Cerebellar nuclear complex (tissue), 1 donor: Measurements from ENCODE around the gene FRMPD2.
"Not testable (repeated sequence)": the region's sequence is repeated elsewhere in the genome, so short reads cannot be mapped to it uniquely, and the experiment has no call there.

Experiments
- DNase-seq, 2 experiments: peaks; one replicate each; lab custom pipeline; 2025; lab: John Stamatoyannopoulos, UW

Gene FRMPD2

DNA sequence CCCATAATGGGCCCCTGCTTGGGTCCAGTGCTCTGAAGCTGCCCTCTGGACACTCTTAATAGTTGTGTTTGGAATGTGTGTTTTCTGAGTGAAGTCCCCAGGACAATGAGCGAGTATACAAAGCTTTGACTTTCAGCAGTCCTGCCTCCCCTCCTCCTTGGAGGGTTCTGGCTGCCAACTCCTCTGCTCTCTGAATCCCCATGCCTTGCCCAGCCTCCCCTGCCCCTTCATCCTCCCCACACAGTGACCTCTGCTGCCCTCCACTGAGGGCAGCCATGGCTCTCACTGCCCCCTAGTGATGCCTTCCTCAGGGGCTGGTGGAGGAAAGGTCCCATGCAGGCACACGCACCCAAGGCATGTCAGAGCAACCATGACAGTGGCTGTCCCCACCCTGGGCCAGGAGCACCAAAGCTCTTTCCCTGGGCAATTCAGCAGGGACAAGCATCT, 40.9 kb downstream of the FRMPD2 start:
- DNase-seq = no peak

DNA sequence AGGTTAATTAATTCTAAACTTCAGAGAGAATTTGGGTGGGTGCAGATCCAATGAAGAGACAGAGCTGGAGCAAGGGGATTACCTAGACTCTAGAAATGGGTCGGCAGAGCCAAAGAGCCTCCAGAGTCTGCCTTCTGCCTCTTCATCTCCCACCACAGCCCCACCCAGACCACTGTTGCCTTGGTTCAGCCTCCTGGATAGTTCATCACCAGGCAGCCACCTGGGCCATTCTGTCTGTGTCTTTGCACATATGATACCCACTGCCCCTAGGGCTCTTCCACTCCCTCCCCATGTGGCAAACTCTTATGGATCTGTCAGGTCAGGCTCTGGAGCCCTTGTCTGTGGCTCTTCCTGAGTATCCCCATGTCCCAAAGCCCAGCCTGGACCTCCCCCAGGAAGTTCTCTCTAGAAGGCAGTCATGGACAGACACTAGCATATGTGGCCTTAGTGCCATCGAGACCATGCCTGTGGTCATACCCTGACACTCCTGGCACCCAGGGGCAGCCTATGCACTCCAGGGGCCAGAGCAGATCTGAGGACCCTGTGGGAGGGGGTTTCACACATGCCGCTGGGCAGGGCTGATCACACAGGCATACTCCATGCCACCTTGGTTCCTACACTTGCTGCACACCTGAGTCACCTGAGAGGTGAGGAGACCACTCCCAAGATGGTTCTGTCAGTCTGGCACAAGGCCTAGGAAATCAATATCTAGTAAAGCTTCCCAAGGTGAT, 41.6 kb downstream of the FRMPD2 start:
- no peak for DNase-seq

GRCh38 chr10:48231699-48232315, 42.7 kb downstream of the FRMPD2 start:
- no peak for DNase-seq

GRCh38 chr10:48231178-48231577, 43.3 kb downstream of the FRMPD2 start:
- no peak for DNase-seq

- no peak for DNase-seq
Observed at GRCh38 chr10:48227213-48227612, 47.3 kb downstream of the FRMPD2 start.

DNA sequence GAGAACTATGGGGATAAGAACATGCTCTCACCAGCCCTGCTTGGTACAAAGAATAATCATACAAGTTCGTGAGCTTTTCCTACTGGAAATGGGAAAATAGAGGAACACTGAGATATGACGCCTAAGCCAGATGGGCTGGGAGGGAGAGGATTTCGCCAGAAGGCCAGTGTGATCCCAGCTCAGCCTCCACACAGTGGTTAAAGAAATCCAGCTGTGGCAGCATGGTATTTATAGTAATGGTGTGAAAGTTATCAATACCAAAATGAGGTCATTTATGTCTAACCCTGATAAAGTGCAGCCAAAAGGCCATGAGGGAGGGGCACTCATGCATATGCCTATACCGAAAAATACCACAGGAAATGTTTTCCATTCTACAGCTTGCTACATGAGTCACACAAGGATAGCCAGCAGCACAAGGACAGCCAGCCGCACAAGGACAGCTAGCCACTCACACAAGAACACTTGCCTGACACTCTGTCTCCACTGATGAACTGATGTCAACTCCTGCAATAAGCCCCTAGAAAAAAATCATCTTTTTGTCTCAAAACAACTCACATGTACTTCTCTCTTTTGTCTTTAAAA, 49.4 kb downstream of the FRMPD2 start:
- DNase-seq = no peak

GRCh38 chr10:48224296-48224695, 50.2 kb downstream of the FRMPD2 start:
- no peak for DNase-seq

- no peak for DNase-seq
Observed at GRCh38 chr10:48221814-48222213, 52.7 kb downstream of the FRMPD2 start.

DNA sequence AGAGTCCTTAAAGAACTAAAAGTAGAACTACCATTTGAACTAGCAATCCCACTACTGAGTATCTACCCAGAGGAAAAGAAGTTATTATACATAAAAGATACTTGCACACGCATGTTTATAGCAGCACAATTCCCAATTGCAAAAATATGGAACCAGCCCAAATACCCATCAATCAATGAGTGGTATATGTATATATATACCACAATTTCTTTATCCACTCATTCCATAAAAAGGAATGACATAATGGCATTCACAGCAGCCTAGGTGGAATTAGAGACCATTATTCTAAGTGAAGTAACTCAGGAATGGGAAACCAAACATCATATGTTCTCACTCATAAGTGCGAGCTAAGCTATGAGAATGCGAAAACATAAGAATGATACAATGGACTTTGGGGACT, 53.5 kb downstream of the FRMPD2 start:
- not testable (repeated sequence) for DNase-seq

DNA sequence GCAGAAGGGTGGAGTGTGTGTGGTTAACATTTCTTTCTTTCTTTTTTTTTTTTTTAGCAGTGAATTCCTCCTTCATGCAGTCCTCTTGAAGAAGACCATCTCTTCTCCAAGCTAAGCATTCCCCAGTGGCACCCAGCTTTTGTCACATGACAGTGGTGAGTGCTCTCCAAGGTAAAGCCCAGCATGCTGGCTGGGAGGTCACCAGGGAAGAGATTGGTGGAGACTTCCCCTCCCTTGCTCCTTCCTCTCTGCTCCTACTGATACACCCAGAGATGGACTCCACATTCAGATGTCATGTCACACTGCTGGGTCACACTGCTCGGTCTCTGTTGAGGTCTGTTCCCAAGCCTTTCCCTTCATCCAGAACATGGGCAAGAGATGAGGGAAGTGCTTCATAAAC, 55.3 kb downstream of the FRMPD2 start:
- no peak for DNase-seq

GRCh38 chr10:48216744-48217143, 57.8 kb downstream of the FRMPD2 start:
- no peak for DNase-seq

DNA sequence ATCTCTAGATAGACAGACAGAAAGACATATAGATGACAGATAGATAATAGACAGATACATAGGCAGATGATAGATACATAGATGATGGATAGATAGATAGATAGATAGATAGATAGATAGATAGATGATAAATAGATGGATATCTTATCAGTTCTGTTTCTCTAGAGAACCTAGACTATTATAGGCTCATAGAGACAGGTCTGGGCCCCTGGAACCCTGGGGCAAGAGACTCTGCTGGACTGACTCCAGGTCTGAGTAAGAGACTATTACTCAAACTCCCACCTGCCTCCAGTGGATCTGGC, 58.3 kb downstream of the FRMPD2 start:
- DNase-seq = no peak

DNA sequence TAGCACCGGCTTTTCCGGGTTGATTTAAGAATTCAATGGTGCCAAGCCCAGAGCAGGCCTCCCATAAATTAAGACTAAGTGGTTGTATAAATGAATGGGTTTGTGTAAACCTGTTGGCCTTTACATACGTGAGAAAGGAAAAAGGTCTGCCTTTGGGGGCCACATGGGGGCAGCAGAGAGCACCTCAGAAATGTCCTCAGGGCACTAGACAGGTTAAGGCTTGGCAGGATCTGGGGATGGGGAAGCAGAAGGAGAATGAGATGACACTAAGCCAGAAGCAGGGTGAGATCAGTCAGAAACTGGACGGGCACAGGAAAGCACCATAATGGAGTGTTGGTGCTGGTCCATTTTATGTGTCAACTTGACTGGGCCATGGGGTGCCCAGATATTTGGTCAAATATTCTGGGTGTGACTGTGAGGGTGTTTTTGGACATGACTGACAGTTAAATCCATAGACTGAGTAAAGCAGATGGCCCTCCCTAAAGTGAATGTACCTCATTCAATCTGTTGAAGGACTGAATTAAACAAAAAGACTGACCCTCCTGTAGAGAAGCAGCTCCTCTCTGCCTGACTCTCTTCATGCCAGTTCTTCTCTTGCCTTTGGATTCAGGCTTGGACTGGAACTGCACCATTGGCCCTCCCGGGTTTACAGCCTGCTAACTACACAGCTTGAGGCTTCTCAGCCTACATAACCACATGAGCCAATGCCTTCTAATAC, 58.9 kb downstream of the FRMPD2 start:
- DNase-seq = no peak

- no peak for DNase-seq
Observed at GRCh38 chr10:48214716-48215485, 59.6 kb downstream of the FRMPD2 start.

GRCh38 chr10:48213047-48213446, 61.4 kb downstream of the FRMPD2 start:
- no peak for DNase-seq

DNA sequence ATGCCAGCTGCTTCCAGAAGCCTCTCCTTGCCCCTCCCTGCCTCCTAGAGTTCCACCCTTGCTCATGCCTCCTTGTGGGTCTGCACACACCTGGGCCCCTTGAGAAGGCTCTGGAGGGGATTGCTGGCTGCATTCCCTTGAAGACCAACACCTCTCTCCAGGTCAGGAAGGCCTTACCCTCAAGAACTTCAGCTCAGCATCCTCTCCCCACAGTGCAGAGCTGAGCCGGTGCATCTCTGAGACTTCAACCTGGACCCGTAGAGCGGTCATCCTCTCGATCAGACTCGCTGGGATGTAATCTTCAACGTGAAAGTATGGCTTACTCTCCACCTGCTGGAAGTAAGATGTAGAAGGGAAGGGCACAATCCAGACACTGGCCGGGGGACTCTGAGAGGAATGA, 62.7 kb downstream of the FRMPD2 start:
- DNase-seq = no peak

GRCh38 chr10:48210966-48211365, 63.5 kb downstream of the FRMPD2 start:
- no peak for DNase-seq

- no peak for DNase-seq
Observed at GRCh38 chr10:48210391-48210790, 64.1 kb downstream of the FRMPD2 start.

DNA sequence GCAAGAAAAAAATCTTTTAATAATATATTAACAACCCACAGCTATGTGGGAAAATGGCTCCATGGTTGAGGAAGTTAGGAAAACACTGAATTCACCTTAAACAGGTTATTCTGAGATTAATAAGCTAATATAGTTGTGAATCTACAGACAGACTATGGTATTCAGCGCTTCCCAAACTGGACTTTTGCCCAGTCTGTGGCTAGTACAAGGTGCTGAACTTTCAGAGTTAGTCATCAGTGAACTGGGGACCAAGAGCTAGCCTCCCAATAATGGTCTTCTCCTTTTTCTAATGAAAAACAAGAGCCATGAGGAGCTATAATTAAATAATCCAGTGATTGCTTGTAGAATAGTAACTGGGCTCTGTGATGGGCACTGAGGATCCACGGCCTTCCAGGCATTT, 65.3 kb downstream of the FRMPD2 start:
- DNase-seq = no peak

DNA sequence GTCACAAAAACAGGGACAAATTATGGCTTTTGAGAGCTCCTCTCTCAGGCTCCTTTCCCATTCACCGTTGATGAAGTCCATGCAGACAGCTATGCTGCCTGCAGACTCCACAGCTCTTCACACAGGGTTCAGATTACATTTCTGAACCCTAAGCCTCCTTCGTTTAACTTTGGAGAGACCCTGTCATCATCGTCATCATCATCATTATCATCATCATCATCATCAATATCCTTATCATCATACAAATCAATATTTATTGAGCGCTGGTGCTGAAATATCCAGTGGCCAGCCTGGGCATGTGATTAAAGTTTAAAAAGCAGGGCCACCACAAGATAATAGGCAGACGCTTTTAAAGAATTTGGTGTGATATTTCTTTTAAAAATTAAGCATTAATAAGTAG, 66.6 kb downstream of the FRMPD2 start:
- DNase-seq = no peak

DNA sequence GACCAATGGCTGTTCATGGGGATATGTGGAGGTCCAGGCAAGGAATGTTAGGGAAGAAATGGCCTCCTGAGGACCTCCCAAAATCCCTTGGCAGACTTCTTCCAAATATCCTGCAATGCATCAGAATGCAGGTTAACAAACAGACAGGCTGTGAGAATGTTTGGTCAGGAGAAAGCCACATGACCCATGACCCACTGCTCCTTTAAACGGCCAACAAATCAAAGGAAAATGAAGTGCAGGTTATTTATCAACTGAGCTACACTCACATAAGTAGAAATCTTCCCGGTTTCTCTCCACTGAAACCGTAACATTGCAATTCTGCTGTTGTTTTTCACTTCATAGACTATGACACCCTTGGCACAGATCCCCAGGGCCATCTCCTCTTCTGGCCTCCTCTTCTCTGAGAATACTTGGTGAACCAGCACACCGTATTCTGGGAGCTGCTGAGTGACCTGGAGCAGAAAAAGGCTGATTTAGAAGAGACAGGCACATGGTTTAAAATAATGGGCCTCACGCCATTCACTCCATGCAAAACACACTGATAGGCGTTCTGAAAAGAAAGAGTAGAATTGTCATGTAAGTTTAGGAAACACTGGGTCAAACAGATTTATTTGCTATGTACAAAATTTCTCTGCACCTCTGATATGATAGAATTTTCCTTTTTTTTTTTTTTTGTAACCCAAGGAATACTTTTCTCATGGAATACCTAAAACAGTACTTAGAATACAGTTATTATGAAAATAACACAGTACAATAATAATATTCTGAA, 67.8 kb downstream of the FRMPD2 start:
- DNase-seq = no peak
